ENCODE data around the gene CBLB.

The CBLB gene

DNA sequence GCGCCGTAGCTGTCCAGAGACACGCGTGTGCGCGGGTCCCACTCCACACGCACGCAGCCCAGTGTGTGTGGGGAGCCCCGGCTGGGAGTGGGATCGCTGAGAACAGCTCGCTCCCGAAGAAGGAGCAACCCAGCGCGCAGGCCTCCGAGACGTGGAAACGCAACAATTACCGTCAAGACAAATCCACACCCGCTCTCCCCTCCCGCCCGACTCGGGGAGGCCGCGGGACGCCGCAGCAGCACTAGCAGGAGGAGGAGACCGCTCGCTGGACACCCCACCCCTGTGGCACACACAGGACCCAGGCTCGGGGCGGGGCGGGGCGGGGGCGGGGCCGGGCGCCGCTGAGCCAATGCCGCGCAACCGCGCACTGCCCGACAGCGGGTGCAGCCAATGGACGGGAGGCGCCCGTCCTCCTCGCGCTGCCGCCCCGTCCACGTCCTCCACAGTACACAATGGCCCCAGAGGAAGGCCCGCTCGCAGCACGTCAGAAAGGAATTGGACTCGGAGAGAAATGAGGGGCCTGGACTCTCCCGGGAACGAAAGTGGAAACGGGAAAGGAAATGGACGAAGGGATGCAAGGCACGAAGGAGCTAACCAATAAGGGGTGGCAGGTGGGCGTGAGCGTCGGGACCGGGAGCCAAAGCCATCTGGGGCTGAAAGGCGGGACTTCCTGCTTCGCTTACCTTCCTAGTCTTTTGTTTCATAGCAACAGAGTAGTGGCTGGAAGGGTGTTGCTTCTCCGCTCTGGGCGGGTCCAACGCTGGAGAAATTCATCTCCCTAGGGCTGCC, at the start of gene CBLB:
Gene CBLB, minus strand, starts transcription at position 271 of the 789 bp plus-strand sequence. CDS start 1,435 bp downstream, outside the sequence.
- DNase-seq (ENCODE audit: low read depth in 2 of 2), result peak; percentile 71 to 83

DNA sequence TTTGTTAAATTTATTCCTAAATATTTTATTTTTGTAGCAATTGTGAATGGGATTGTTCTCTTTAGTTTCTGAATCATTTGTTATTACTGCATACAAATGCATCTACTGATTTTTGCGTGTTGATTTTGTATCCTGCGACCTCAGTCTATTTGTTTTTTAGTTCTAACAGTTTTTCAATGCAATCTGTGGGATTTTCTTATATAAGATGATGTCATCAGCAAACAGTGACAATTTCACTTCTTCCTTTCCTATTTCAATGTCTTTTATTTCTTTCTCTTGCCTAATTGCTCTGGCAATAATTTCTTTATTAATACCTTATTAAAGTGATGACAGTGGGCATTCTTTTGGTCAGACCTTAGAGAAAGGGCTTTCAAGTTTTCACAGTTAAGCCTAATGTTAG, 48.0 kb upstream of the CBLB start:
- DNase-seq (ENCODE audit: low read depth in 2 of 2), result no peak

DNA sequence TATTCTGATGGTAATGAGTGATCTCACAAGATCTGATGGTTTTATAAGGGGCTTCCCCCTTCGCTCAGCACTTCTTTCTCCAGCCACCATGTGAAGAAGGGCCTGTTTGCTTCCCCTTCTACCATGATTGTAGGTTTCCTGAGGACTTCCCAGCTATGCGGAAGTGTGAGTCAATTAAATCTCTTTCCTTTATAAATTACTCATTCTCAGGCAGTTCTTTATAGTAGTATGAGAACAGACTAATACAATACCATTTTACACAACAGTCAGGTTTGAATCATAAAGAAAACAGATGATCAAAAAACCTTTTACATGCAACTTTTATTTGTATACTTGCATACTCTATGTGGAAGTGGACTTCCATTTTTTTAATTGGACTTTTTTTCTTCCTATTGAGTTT, 46.7 kb upstream of the CBLB start:
- no peak for DNase-seq (ENCODE audit: low read depth in 2 of 2)

DNA sequence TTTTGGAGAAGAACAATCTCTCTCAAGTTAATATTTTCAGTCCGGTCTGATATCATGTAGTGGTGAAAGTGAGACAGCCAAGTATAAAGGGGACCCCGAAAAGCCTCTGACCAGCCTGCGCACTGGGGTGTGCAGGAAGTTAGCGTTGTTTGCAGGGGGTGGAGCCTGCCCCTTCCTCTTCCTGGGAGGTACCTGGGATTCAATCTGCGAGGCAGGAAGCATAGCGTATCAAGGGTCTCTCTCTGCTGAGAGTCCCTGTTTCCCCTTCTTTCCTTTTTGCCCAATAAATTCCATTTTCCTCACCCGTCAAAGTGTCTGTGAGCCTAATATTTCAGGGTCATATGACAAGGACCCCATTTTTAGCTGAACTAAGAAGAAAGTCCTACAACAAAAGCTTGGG, 44.8 kb upstream of the CBLB start:
- no peak for DNase-seq (ENCODE audit: low read depth in 2 of 2)

DNA sequence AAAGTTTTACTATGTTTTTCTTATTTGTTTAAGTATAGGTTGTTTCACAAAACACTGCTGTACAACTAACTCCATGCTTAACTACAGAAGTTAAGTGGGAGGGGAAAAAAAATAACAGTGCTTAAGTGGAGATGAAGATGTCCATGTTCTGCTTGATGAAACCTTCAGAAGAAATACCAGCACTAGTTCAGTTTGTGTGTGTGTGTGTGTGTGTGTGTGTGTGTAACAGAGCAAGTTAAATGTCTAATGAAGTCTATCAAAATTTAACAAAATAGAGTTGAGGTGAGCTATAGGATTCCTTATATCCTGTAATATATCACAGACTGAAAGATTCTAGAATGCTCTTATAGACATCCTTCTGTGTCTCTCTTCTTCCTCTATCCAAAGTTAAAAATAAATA, 44.1 kb upstream of the CBLB start:
- DNase-seq (ENCODE audit: low read depth in 2 of 2), result no peak

DNA sequence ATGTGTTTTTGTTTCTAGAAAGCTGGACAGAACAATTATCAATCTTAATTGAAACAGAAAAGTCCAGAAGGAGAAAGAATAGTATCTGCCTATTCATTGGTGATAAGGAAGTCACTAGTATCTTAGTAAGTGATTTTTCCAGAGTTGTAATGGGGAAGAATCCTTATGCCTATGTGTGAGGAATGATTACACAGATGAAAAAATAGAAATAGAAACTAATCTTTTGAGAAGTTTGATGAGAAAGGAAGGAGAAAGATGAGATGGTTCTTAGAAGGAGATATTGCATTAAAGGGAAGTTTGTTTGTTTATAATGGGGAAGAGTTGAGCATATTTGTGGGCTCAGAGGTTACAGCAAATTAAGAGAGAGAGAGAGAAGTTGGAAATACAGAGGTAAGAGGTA, 42.7 kb upstream of the CBLB start:
- no peak for DNase-seq (ENCODE audit: low read depth in 2 of 2)

DNA sequence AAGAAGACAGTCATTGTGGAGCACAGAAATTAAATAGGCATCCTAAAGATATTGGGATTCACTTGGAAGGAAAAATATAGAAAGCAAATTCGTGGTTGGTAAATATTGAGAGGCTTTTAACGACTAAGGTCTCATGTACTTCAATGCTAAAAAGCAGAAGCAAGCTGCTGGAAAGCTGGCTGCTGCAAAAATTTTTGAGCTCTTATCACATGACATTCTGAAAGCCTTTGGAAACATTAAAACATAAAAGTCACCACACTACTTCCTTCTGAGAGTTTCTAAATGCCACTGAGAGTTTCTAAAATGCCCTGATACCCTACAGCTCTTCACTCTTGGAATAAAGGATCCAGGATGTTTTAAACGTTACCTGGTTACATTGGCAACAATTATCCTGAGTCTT, 39.0 kb upstream of the CBLB start:
- no peak for DNase-seq (ENCODE audit: low read depth in 2 of 2)

DNA sequence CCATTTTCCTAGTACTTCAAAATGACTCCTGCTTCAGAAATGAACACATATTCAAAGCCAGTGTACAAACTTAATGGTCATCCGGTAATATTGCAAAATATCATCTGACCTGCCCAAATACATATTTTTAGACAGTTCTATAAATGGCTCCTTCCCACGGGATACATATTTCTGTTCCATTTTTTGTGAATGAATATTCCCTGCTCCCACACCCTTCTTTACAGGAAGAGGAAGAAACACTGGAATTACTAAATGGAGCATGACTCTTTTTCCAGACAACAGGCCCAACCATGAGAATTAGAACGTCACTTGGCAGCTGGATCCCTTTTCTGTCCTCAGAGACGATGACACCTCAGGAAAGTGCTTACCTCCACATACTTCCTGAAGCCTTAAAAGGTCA, 38.0 kb upstream of the CBLB start:
- no peak for DNase-seq (ENCODE audit: low read depth in 2 of 2)

DNA sequence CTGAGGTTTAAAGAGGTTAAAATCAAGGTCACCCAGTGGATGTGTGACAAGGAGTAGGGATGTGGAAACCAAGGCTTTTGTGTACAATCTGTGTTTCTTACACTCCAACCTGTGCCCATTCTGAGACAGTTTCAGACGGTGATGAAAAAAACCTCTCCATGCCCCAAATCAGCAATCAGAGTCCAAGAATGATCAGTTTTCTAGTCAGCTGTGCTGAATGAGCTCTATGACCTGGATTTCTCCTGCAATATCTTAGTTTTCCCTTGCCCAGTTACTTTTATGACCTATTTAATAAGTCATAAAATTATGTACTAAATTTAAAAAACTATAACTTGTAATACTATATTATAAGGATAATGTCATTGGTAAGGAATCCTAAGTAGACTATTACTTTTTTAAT, 37.5 kb upstream of the CBLB start:
- DNase-seq (ENCODE audit: low read depth in 2 of 2), result no peak

DNA sequence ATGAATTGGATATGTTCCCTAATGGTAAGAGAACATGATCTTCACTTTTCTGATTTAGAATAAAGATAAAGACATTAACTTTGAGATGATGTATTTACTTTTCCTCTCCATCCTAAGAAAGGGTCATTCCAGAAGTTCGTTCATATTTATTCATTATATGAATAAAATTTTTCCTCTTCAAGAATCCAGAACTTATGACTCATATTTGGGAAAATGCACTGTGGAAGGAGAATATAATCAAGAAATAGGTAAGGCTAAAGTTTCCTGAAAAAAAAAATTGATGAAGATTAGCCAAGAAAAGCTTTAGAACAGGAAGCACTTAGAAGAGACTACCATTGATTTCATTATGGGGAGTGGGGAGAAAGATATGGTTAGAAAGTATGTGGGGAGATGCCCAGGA, 36.5 kb upstream of the CBLB start:
- DNase-seq (ENCODE audit: low read depth in 2 of 2), result no peak

DNA sequence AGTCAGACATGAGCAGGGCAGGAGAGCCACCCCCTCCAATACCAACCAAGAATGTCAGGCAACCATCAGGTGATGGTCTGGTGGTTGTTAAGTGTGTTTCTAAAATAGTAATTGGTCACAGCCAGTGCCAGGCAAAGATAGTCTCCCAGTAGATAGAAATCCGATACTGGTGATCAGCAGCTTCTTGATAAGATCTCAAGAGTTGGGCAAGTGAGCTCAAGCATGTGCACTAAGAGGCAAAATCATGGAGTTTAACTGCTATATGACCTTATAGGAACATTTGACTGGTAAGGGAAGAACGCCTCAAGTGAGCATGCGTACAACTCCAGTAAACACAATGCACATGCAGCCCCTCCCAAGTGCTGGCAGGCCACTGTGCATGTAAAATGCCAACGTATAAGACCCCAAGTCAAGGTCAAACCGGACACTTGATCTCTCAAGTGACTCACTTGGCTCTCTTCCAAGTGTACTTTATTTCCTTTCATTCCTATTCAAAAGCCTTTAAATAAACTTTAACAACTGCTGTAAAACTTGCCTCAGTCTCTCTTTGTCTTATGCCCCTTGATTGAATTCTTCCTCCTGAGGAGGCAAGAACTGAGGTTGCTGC, 36.0 kb upstream of the CBLB start:
- no peak for DNase-seq (ENCODE audit: low read depth in 2 of 2)

DNA sequence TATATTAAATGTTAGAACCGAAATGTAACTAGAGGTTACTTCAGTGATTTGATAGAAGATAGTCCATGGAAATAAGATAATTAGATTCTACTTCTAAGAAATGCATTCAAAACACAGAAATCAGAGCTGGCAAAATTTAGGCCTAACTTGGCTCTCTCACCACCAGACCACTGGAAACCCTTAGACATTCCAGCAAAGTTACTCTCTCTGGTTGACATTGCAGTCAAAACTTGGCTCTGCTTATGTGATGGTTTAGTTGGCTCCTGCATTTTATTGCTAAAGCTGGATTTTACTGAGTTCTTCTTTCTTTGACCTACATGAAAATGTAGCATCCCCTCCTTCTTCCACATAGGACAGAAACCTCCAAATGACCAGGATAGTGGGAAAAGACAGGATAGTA, 35.4 kb upstream of the CBLB start:
- no peak for DNase-seq (ENCODE audit: low read depth in 2 of 2)

DNA sequence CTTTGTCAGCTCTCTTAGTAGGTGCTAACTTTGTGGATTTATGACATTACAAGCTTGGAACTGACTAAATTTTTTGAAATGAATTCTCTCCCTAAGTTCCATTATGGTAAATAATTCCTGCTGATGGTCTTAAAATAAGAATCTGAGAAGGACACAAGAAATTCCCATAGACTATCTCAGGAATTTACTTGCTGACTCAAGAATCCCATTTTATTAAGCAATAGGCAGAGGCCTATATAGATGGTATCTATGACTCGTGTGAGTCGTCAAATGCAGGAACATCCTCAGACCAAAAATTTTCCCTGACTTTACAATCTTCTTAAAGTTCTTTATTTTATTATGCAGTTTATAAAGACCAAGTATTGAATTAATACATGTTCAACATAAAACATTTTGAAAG, 30.7 kb upstream of the CBLB start:
- no peak for DNase-seq (ENCODE audit: low read depth in 2 of 2)

DNA sequence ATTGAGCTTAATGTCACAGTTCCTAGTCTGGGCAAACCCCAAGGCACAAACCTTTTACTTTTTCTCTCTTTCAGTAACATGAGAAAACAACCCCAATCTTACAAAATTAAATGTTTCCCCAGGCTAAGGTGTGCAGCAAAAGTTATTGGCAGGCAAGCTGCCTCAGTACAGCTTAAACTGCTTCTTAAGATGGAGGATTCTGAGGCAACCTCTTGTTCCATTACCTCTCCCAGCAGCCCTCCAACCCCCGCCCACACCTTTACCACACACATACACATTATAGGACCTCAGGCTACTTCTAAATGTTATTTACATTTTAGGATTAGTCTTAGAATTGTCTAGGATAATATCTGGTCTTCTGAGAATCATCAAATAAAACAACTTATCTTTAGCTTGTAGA, 22.3 kb upstream of the CBLB start:
- no peak for DNase-seq (ENCODE audit: low read depth in 2 of 2)

DNA sequence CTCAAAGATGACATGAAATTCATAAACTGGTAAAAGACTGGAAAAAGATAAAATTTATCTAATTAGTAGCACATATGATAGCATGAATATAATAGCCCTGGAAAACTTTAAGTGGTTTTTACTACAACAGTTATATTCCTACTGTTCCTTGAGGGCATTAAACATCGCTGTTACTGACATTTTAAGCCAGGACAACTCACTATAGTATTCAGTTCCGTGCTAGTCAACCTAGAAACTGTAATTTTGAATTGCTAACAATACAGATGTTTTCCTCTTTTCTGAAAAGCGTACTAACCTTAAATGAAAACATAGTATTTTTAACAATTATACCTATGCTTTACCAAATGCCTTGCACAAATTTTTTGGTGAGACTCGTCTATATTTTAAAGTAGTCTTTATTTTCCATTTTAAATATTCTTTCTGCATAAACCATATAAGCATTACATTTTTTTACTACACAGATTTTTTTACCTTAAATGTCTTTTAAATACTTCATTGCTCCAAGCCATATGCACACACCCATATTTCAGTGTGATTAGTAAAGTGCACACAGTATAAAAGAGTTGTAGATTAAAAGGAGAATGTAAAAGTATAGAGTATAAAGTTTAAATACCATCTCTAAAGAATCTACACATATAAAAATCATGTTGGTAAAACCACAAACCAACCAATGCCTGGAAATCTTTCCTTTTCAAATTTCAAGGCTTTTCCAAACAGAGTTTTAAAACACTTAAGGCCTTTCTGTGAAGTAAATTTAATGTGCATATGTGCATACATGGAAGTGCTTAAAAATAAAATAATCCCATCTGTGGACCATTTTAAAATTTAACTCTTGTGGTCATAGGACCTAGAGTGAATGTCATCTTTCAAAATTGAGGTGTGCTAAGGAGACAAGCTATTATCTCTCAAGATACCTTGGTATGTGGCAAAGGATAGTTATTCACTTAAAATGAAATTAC, 20.1 kb upstream of the CBLB start:
- no peak for DNase-seq (ENCODE audit: low read depth in 2 of 2)

DNA sequence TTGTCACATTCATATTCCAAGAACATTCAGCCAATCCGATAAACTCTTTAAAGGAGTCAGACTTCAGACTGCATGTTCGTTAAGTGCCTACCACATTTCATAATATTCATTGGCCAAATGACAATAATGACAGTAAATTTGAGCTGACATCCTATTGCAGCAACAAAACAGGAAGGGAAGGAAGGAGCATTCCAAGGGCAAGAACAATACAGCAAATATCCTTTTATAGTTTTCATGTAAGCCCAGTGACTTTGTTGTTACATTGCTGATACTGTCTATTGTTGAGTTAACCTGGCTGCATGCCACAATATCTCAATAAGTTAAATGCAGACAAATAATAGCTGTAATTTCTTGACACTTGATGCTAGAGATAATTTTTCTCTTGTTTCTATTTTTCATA, 16.4 kb upstream of the CBLB start:
- no peak for DNase-seq (ENCODE audit: low read depth in 2 of 2)

DNA sequence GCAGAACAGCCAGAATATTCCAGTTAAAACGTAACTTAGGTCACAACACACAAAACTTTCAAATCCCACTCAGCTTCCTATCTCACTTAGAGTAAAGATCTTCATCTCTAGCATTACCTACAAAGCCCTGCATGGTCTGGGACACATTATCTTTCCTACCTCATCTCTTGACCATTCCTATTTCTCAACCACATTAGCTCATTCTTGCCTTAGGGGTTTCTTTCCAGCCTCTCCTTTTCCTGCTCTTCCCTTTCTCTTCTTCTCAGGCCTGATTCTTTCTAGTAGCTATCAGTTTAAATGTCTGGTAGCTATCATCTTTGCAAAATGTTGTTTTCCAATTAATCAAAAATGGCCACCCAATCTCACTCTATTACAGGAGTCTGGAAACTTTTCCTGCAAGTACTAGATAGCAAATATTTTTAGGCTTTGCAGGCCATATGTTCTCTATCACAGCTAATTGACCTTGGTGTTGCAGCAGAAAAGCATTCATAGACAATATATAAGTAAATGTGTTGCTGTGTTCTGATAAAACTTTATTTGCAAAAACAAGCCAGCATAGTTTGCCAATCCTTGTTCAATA, 15.1 kb upstream of the CBLB start:
- DNase-seq (ENCODE audit: low read depth in 2 of 2), result no peak

DNA sequence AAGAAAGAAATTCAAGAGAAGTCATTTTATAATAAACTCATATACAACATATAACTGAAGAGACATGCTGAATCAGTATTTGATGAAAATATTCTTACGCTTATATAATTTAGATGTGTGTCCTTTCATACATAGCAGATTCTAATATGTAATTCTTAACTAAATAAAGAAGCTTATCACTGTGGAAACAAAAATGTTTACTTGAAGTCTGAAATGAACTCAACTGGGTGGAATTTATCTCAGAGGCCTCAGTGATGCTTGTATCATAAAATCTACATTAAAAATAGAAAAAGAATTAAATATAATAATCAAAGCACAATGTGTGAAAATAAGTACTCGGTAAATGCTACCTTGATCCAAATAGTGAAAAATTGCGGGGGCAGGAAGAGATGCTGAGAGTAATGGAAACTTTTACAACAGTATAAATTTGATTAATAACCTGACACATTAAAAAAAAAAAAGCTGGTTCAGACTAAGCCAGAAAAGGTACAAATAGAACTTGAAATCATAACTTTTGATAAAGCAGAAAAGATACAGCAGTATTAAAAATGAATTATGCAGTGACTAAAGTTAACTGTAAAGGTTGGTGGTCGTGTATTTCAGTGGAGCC, 12.0 kb upstream of the CBLB start:
- DNase-seq (ENCODE audit: low read depth in 2 of 2), result no peak

DNA sequence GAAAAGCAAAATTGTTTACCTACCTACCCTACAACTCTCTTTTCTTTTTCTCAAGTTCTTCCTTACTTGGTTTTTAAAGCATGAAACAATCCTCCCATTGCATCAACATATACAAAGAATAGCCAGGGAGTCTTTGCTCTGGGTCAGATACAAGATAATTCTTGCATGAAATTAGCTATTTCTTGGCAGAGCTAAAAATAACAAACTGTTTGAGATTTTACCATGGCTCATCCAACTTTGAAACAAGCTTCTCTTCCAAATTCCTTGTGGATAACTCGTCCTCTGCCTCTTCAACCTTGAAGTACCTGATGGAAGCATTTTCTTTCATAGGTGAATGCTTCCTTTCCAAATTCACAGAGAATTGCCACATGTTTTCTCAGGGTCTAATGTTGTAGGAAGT, 9.2 kb upstream of the CBLB start:
- DNase-seq (ENCODE audit: low read depth in 2 of 2), result no peak

DNA sequence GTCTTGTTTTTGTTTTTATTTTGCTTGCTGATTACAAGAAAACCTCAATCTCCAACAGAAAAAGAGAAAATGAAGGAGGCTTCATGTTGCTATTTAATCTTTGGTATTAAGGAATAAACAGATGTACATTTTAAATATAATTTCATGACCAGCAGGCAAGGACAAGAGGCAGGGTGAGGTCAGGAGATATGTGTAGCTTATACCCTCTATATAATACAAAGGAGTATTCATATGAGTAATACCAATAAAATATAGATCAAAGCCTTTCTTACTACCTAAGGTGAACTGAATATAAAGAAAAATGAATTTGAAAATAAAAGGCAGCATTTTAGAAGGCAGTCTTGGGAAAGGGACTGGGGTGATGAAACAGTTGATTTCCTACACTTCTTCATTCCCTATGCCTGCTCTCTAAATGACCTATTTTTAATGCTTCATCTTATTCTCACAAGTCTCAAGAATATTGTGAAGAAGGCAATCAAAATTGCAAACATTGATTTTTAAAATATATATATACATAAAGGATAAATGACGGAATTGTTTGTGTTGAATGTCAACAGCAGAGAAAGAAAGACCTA, 8.6 kb upstream of the CBLB start:
- DNase-seq (ENCODE audit: low read depth in 2 of 2), result no peak

DNA sequence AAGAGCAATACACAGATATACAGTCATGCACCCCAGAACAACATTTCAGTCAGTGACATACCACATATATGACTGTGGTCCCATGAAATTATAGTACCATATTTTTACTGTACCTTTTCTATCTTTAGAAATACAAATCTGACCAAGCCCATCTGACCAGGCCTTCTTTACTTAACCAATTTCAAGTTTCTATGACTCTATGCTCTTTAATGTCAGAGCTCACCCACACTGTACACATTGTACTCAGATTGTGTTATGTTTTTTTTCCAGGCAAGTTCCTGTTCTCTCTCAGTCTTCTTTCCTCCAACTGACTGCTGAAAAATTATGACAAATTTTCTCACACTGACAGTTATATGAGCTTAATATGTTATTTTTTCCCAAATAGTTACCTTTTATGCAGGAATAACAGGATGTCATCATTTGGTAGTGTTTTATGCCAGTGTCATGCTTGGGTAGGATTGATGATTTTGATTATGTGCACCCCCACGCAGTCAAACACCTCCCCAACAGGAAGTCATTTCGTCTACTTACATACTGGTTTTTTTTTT, 8.0 kb upstream of the CBLB start:
- DNase-seq (ENCODE audit: low read depth in 2 of 2), result no peak
